H9 (cell line): ENCODE measurements around the gene MCM10. TPM values are rescaled to one million over a fixed set of nuclear protein-coding genes. Genes with fewer than 3 reads are reported as not detected.
"Not testable (repeated sequence)": the region's sequence is repeated elsewhere in the genome, so short reads cannot be mapped to it uniquely, and the experiment has no call there.

Experiments used
- DNase-seq: peaks from one replicate; pipeline ENCODE4 v3.0.0-alpha.2; 2017
- H2AFZ ChIP-seq: one replicate; pipeline ENCODE4 v1.6.1; 2013; ENCODE audit warnings: mild to moderate bottlenecking, low read length, control low read depth, moderate library complexity
- H2AK5ac ChIP-seq: 2 replicates; pipeline ENCODE4 v1.6.1; 2013; ENCODE audit warnings: low read length, control low read depth, mixed read lengths; ENCODE audit not compliant: insufficient read length
- H2BK120ac ChIP-seq: one replicate; pipeline ENCODE4 v1.6.1; 2013; ENCODE audit warnings: low read depth, mild to moderate bottlenecking, low read length, control low read depth, inconsistent platforms; ENCODE audit not compliant: poor library complexity, severe bottlenecking
- H2BK12ac ChIP-seq: 2 replicates; pipeline ENCODE4 v1.6.1; 2013; ENCODE audit warnings: low read length, control low read depth, mixed read lengths, low read depth; ENCODE audit not compliant: insufficient read length
- H2BK15ac ChIP-seq: 2 replicates; pipeline ENCODE4 v1.6.1; 2013; ENCODE audit warnings: low read depth, low read length, control low read depth
- H2BK20ac ChIP-seq: one replicate; pipeline ENCODE4 v1.6.1; 2013; ENCODE audit warnings: low read depth, mild to moderate bottlenecking, low read length, control low read depth, inconsistent platforms; ENCODE audit not compliant: poor library complexity, severe bottlenecking
- H2BK5ac ChIP-seq: 2 replicates; pipeline ENCODE4 v1.6.1; 2013; ENCODE audit warnings: low read length, control low read depth, mixed read lengths; ENCODE audit not compliant: insufficient read length
- H3K14ac ChIP-seq: 2 replicates; pipeline ENCODE4 v1.6.1; 2013; ENCODE audit warnings: low read length, control low read depth; ENCODE audit not compliant: insufficient read depth
- H3K18ac ChIP-seq: 2 replicates; pipeline ENCODE4 v1.6.1; 2013; ENCODE audit warnings: low read depth, mild to moderate bottlenecking, mixed read lengths, low read length, control low read depth; ENCODE audit not compliant: insufficient read length
- H3K23ac ChIP-seq: 2 replicates; pipeline ENCODE4 v1.6.1; 2013; ENCODE audit warnings: low read length, control low read depth, mixed read lengths, low read depth; ENCODE audit not compliant: insufficient read length
- H3K23me2 ChIP-seq: 2 replicates; pipeline ENCODE4 v1.6.1; 2013; ENCODE audit warnings: low read depth, mild to moderate bottlenecking, mixed read lengths, low read length, control low read depth; ENCODE audit not compliant: insufficient read length, poor library complexity, severe bottlenecking
- H3K27ac ChIP-seq: 2 replicates; pipeline ENCODE4 v1.5.1; 2013; ENCODE audit warnings: low read length, control low read depth, mixed read lengths, low read depth; ENCODE audit not compliant: insufficient read length
- H3K27me3 ChIP-seq: 2 replicates; pipeline ENCODE4 v1.6.1; 2013; ENCODE audit warnings: low read length, control low read depth, inconsistent platforms; ENCODE audit not compliant: insufficient read depth
- H3K4ac ChIP-seq: 2 replicates; pipeline ENCODE4 v1.6.1; 2013; ENCODE audit warnings: low read depth, mild to moderate bottlenecking, control low read depth, inconsistent platforms, low read length, moderate library complexity
- H3K4me1 ChIP-seq: 2 replicates; pipeline ENCODE4 v1.6.1; 2013; ENCODE audit warnings: low read length, control low read depth, inconsistent platforms; ENCODE audit not compliant: insufficient read depth
- H3K4me2 ChIP-seq: 2 replicates; pipeline ENCODE4 v1.6.1; 2013; ENCODE audit warnings: low read length, control low read depth, mixed read lengths; ENCODE audit not compliant: insufficient read length, insufficient read depth
- H3K56ac ChIP-seq: 2 replicates; pipeline ENCODE4 v1.6.1; 2013; ENCODE audit warnings: low read depth, mild to moderate bottlenecking, mixed read lengths, low read length, control low read depth; ENCODE audit not compliant: insufficient read length
- H3K79me1 ChIP-seq: 2 replicates; pipeline ENCODE4 v1.6.1; 2013; ENCODE audit warnings: low read depth, mild to moderate bottlenecking, moderate library complexity, low read length, control low read depth, inconsistent platforms; ENCODE audit not compliant: insufficient read depth, poor library complexity, severe bottlenecking
- H3K79me2 ChIP-seq: 2 replicates; pipeline ENCODE4 v1.6.1; 2013; ENCODE audit warnings: low read length, control low read depth, inconsistent platforms; ENCODE audit not compliant: insufficient read depth
- H3K9ac ChIP-seq: 2 replicates; pipeline ENCODE4 v1.6.1; 2013; ENCODE audit warnings: low read length, control low read depth, mixed read lengths; ENCODE audit not compliant: insufficient read length; ENCODE audit errors: extremely low read depth
- H3K9me3 ChIP-seq: one replicate; pipeline ENCODE4 v1.6.1; 2013; ENCODE audit warnings: low read depth, low read length, inconsistent platforms; ENCODE audit not compliant: control insufficient read depth
- H3T11ph ChIP-seq: one replicate; pipeline ENCODE4 v1.6.1; 2013; ENCODE audit warnings: mild to moderate bottlenecking, low read length, control low read depth, inconsistent platforms
- H4K20me1 ChIP-seq: one replicate; pipeline ENCODE4 v1.6.1; 2013; ENCODE audit not compliant: control insufficient read depth, insufficient read length, insufficient read depth
- H4K5ac ChIP-seq: 2 replicates; pipeline ENCODE4 v1.6.1; 2013; ENCODE audit warnings: low read depth, mild to moderate bottlenecking, mixed read lengths, low read length, control low read depth; ENCODE audit not compliant: insufficient read length
- H4K8ac ChIP-seq: replicated peaks from 2 replicates; pipeline ENCODE4 v1.6.1; 2013; ENCODE audit warnings: low read length, control low read depth, mixed read lengths, low read depth; ENCODE audit not compliant: insufficient read length
- H4K91ac ChIP-seq: 2 replicates; pipeline ENCODE4 v1.6.1; 2013; ENCODE audit warnings: low read depth, mild to moderate bottlenecking, moderate library complexity, mixed read lengths, low read length, control low read depth; ENCODE audit not compliant: insufficient read length
- H3K27ac Mint-ChIP-seq, 3 experiments: 2 replicates in 2 of 3; 3 replicates in 1 of 3; pipeline ENCODE4 v1.8.0; 2020 to 2021; ENCODE audit warnings: mixed read lengths in 3 of 3, mild to moderate bottlenecking in 1 of 3, moderate library complexity in 1 of 3
- H3K27me3 Mint-ChIP-seq: 2 replicates; pipeline ENCODE4 v1.8.0; 2021; ENCODE audit warnings: low read depth, mild to moderate bottlenecking, moderate library complexity, mixed read lengths
- H3K36me3 Mint-ChIP-seq, 3 experiments: 2 replicates in 2 of 3; 3 replicates in 1 of 3; pipeline ENCODE4 v1.8.0; 2020 to 2021; ENCODE audit warnings: low read depth in 3 of 3, mixed read lengths in 3 of 3; ENCODE audit not compliant: insufficient read depth in 1 of 3
- H3K4me1 Mint-ChIP-seq, 2 experiments: 2 replicates each; pipeline ENCODE4 v1.8.0; 2020; ENCODE audit warnings: mixed read lengths in 2 of 2
- H3K4me3 Mint-ChIP-seq, 2 experiments: 2 replicates in 1 of 2; 3 replicates in 1 of 2; pipeline ENCODE4 v1.8.0; 2020 to 2021; ENCODE audit warnings: mild to moderate bottlenecking in 2 of 2, mixed read lengths in 2 of 2, moderate library complexity in 1 of 2
- H3K9me3 Mint-ChIP-seq, 2 experiments: 2 replicates in 1 of 2; 3 replicates in 1 of 2; pipeline ENCODE4 v1.8.0; 2020; ENCODE audit warnings: mild to moderate bottlenecking in 2 of 2, mixed read lengths in 2 of 2, moderate library complexity in 1 of 2
- WGBS: extraction: QIAGEN DNeasy Blood & Tissue Kit; methylation state at CpG from one replicate; pipeline ENCODE4 v1.1.7; 2013; ENCODE audit warnings: missing lambda C conversion rate, low lambda C conversion rate, mixed read lengths; ENCODE audit not compliant: insufficient read length; ENCODE audit errors: extremely low coverage; 5-methylcytosine and 5-hydroxymethylcytosine counted together
- total RNA-seq: library from RNA; stranded (reverse); gene quantifications from 2 replicates; pipeline ENCODE4 v1.2.1, GENCODE V29; 2021
- TF ChIP-seq, protein P1 (sequence below): fragments of 200-600 bp; sonication (generic); conservative IDR thresholded peaks from 3 replicates; pipeline ENCODE4 v1.8.0; 2021; ENCODE audit warnings: antibody characterized with exemption, mild to moderate bottlenecking

MCM10 gene
- total RNA-seq, 1 experiment from 2014 or later, result 67.4 TPM

- no peak for DNase-seq
- no peak within 1 kb of the TSS for H2BK120ac ChIP-seq
- H3K4ac ChIP-seq, result no peak within 1 kb of the TSS
- H3K27ac ChIP-seq, result no peak within 1 kb of the TSS
- no peaks in the 10 kb centered on the region for H3K79me2 ChIP-seq
- H3K4me2 ChIP-seq, result no peak within 1 kb of the TSS
- no peak within 1 kb of the TSS for H2BK15ac ChIP-seq
- no peaks in the 10 kb centered on the region for H3K27me3 ChIP-seq
- Mint-ChIP-seq H3K4me3 (no peak within 1 kb of the TSS; a peak in 2 of 5 replicates), H3K36me3 (no peaks in the 10 kb centered on the region), H3K27ac (peak within 1 kb of the TSS in 1 of 3 experiments; percentile 79; a peak in 1 of 7 replicates), H3K9me3 (no peaks in the 10 kb centered on the region), H3K4me1 (peaks cover 25 to 35% of the 10 kb centered on the region in 2 experiments), H3K27me3 (no peaks in the 10 kb centered on the region; the same call in 1 of the 2 replicates)
- no peak within 1 kb of the TSS for H4K91ac ChIP-seq
- H2AK5ac ChIP-seq, result no peak within 1 kb of the TSS
- no peak within 1 kb of the TSS for H3K23ac ChIP-seq
- no peak within 1 kb of the TSS for H3K14ac ChIP-seq
- H2BK12ac ChIP-seq, result no peak within 1 kb of the TSS
- no peak within 1 kb of the TSS for H2BK20ac ChIP-seq
- H4K5ac ChIP-seq, result no peak within 1 kb of the TSS
- H3K23me2 ChIP-seq, result no peaks in the 10 kb centered on the region
- H2AFZ ChIP-seq, result no peak within 1 kb of the TSS
- H3K9ac ChIP-seq, result no peak within 1 kb of the TSS
- no peak within 1 kb of the TSS for H3T11ph ChIP-seq
- no peak within 1 kb of the TSS for H3K56ac ChIP-seq
- TF ChIP-seq, protein P1, sequence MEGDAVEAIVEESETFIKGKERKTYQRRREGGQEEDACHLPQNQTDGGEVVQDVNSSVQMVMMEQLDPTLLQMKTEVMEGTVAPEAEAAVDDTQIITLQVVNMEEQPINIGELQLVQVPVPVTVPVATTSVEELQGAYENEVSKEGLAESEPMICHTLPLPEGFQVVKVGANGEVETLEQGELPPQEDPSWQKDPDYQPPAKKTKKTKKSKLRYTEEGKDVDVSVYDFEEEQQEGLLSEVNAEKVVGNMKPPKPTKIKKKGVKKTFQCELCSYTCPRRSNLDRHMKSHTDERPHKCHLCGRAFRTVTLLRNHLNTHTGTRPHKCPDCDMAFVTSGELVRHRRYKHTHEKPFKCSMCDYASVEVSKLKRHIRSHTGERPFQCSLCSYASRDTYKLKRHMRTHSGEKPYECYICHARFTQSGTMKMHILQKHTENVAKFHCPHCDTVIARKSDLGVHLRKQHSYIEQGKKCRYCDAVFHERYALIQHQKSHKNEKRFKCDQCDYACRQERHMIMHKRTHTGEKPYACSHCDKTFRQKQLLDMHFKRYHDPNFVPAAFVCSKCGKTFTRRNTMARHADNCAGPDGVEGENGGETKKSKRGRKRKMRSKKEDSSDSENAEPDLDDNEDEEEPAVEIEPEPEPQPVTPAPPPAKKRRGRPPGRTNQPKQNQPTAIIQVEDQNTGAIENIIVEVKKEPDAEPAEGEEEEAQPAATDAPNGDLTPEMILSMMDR, result no peak
- no peaks in the 10 kb centered on the region for H3K79me1 ChIP-seq
- H2BK5ac ChIP-seq, result no peak within 1 kb of the TSS
- no peak within 1 kb of the TSS for H4K8ac ChIP-seq
- WGBS, result no CpG with 5 or more reads among the region's 10 CpGs
- peaks cover 3% of the 10 kb centered on the region for H4K20me1 ChIP-seq
- no peaks in the 10 kb centered on the region for H3K9me3 ChIP-seq
- peaks cover 10% of the 10 kb centered on the region; the same call in 1 of the 2 replicates for H3K4me1 ChIP-seq
- no peak within 1 kb of the TSS for H3K18ac ChIP-seq
These were observed 72.8 kb downstream of the MCM10 start, which contains the start of gene UCMA for GRCh38 chr10:13234172-13234571. TSS of gene UCMA (minus strand) at chr10:13234374. CDS start at chr10:13234258, 116 bp downstream.

DNA sequence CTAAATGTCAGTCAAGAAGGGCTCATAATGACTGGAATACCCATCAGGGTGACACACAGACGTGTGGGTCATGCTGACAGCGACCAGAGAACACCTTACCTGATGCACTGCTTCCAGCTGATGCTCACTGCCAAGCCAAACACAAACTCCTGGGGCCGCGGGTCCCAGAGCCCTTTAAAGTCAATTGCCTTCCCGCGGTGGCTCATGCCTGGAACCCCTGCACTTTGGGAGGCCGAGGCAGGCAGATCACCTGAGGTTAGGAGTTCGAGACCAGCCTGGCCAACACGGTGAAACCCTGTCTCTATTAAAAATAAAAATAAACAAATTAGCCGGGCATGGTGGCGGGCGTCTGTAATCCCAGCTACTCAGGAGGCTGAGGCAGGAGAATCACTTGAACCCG lies 73.4 kb downstream of the MCM10 start:
- H4K8ac ChIP-seq, H2BK5ac ChIP-seq, H2BK12ac ChIP-seq, H3K79me1 ChIP-seq, H2BK20ac ChIP-seq, H3K27me3 ChIP-seq, H4K91ac ChIP-seq, H4K5ac ChIP-seq, H3K9me3 Mint-ChIP-seq, H2BK15ac ChIP-seq, H3K27ac ChIP-seq, H3K18ac ChIP-seq, H2BK120ac ChIP-seq, H3K14ac ChIP-seq, H3K36me3 Mint-ChIP-seq, H3K4me3 Mint-ChIP-seq, H3K56ac ChIP-seq, H3K9ac ChIP-seq, H3K4me2 ChIP-seq, H3K23ac ChIP-seq, H3K27me3 Mint-ChIP-seq, H3T11ph ChIP-seq, H4K20me1 ChIP-seq, H2AFZ ChIP-seq, H2AK5ac ChIP-seq, H3K9me3 ChIP-seq, DNase-seq, H3K79me2 ChIP-seq, H3K4ac ChIP-seq, H3K23me2 ChIP-seq: not testable (repeated sequence)
- WGBS, result no CpG with 5 or more reads among the region's 13 CpGs
- Mint-ChIP-seq H3K27ac (peak overlapping the region in 1 of 3 experiments; percentile 79; a peak in 1 of 7 replicates), H3K4me1 (peaks cover 20 to 30% of the 10 kb centered on the region in 2 experiments)
- H3K4me1 ChIP-seq, result peaks cover 10% of the 10 kb centered on the region; the same call in 1 of the 2 replicates
